ENCODE data around the gene PEX11A.
A peak's percentile ranks its signal among the peaks of the same experiment; 100 is the strongest.

PEX11A gene

DNA sequence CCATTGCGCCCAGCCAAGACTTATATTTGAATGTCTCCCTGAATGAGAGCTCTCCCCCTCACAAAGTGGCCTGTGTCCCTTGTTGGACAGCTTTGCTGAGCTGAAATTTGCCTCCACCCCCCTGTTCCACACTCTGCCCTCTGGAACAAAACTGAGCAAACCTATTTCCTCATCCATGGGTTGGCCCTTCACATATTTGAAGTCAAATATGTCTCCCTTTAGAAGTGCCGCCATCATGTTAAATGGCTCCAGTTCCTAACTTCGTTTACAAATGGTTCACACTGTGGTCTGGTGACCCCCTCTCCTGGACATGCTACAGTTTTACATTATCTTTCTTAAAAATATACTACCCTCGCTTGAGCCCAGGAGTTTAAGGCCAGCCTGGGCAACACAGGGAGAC, 16.0 kb downstream of the PEX11A start:
- Histone ChIP-seq H3F3A (ENCODE audit: insufficient read depth, low read length) (no peaks in the 10 kb centered on the region), H3K27me3 (replicated peaks; ENCODE audit: insufficient read depth, low read length) (no peaks in the 10 kb centered on the region), H3K9me3 (replicated peaks; ENCODE audit: insufficient read depth, low read length) (no peaks in the 10 kb centered on the region), H3K36me3 (replicated peaks; ENCODE audit: insufficient read depth, low read length) (no peaks in the 10 kb centered on the region), H3K4me2 (ENCODE audit: low read depth, low read length) (no peak overlapping the region), H3K4me3 (ENCODE audit: low read length) (no peak overlapping the region), H3K4me1 (ENCODE audit: low read length) (no peaks in the 10 kb centered on the region), H4K20me1 (ENCODE audit: insufficient read depth, low read length) (no peaks in the 10 kb centered on the region), H3K9me2 (replicated peaks; ENCODE audit: insufficient read depth, low read length) (no peaks in the 10 kb centered on the region), H3K9ac (ENCODE audit: low read length) (no peak overlapping the region), H2AFZ (ENCODE audit: low read length) (no peak overlapping the region), H3K79me2 (ENCODE audit: low read length) (no peaks in the 10 kb centered on the region), H3K27ac (ENCODE audit: low read length) (no peak overlapping the region)
- DNase-seq = no peak
- TF ChIP-seq, protein P1, sequence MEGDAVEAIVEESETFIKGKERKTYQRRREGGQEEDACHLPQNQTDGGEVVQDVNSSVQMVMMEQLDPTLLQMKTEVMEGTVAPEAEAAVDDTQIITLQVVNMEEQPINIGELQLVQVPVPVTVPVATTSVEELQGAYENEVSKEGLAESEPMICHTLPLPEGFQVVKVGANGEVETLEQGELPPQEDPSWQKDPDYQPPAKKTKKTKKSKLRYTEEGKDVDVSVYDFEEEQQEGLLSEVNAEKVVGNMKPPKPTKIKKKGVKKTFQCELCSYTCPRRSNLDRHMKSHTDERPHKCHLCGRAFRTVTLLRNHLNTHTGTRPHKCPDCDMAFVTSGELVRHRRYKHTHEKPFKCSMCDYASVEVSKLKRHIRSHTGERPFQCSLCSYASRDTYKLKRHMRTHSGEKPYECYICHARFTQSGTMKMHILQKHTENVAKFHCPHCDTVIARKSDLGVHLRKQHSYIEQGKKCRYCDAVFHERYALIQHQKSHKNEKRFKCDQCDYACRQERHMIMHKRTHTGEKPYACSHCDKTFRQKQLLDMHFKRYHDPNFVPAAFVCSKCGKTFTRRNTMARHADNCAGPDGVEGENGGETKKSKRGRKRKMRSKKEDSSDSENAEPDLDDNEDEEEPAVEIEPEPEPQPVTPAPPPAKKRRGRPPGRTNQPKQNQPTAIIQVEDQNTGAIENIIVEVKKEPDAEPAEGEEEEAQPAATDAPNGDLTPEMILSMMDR (IDR thresholded peaks at IDR 0.05; ENCODE audit: low read length) = no peak
- TF ChIP-seq EZH2 (optimal IDR thresholded peaks at IDR 0.05; ENCODE audit: low read depth, low read length) (no peak), EZH2phosphoT487 (IDR thresholded peaks at IDR 0.05; ENCODE audit: low read length) (no peak)

DNA sequence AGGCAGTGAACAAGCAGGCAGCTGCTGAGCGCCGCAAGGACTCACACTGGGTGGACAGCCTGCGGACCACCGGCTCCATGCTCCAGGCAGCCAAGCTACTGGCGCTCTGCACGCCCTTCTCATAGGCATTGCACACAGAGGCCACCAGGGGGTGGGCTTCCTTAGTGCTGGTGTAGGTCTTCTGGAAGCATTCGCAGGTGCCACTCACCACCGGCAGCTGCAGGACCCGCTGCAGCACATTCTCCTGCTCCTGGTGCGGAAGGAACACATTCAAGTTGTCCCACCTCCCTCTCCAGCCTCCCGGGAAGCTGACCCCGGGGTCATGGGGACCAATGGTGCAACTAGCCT, 17.4 kb downstream of the PEX11A start:
- Histone ChIP-seq H4K20me1 (ENCODE audit: insufficient read depth, low read length) (no peaks in the 10 kb centered on the region), H3K79me2 (ENCODE audit: low read length) (no peaks in the 10 kb centered on the region), H3K9me3 (replicated peaks; ENCODE audit: insufficient read depth, low read length) (no peaks in the 10 kb centered on the region), H3K27me3 (replicated peaks; ENCODE audit: insufficient read depth, low read length) (no peaks in the 10 kb centered on the region), H3K27ac (ENCODE audit: low read length) (no peak overlapping the region), H3K9me2 (replicated peaks; ENCODE audit: insufficient read depth, low read length) (no peaks in the 10 kb centered on the region), H3K4me3 (ENCODE audit: low read length) (no peak overlapping the region), H3K4me2 (ENCODE audit: low read depth, low read length) (no peak overlapping the region), H3K9ac (ENCODE audit: low read length) (no peak overlapping the region), H3F3A (ENCODE audit: insufficient read depth, low read length) (no peaks in the 10 kb centered on the region), H2AFZ (ENCODE audit: low read length) (no peak overlapping the region), H3K36me3 (replicated peaks; ENCODE audit: insufficient read depth, low read length) (no peaks in the 10 kb centered on the region), H3K4me1 (ENCODE audit: low read length) (no peaks in the 10 kb centered on the region)
- DNase-seq = peak; percentile 34
- TF ChIP-seq, protein P1 (IDR thresholded peaks at IDR 0.05; ENCODE audit: low read length) = peak; percentile 56
- TF ChIP-seq EZH2phosphoT487 (IDR thresholded peaks at IDR 0.05; ENCODE audit: low read length) = no peak

DNA sequence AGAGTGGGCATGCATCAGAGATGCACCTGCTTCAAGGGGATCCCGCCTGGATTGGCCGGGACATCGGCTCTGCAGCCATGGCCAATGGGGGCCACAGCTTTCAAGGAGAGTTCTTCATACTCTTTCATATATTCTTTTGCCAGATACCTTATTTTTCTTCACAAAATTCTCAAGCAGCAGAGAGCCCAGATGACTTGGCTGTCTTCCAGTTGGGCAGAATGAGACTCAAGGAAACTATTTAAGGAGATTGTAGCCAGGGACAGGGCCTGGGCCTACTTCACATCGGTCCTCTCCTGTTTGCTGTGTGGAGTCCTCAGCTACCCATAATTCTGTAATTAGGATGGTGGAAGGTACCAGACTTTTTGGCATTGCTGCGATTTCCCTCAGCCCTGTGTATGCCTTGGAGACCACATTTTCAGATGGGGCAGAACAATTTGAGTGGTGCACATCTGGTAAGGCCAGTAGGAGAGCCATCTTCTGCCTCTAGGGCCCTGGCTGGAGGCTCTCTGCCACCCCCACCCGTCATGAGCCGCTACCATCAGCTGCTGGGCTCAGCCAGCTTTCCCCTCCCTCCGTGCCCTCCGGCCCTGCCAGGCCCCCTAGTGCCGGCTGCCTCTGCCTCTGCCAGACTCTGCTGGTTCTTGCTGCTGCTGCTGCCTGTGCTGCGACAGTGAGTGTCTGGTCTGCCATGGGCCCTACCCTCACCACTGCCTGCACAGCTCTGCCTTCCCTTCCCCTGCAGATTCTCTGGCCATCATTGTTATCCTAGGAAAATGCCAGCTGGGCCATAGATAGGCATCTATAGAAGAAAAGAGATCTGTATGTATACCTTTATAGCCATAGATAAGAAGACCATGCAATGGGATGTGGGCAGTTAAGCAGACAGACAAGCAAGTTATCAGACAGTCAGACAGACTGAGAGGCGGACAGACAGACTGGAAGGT, 18.1 kb downstream of the PEX11A start:
- Histone ChIP-seq H3K36me3 (replicated peaks; ENCODE audit: insufficient read depth, low read length) (no peaks in the 10 kb centered on the region), H3K4me3 (ENCODE audit: low read length) (no peak overlapping the region), H3K9me3 (replicated peaks; ENCODE audit: insufficient read depth, low read length) (no peaks in the 10 kb centered on the region), H3K27me3 (replicated peaks; ENCODE audit: insufficient read depth, low read length) (no peaks in the 10 kb centered on the region), H3K4me1 (ENCODE audit: low read length) (no peaks in the 10 kb centered on the region), H3K9me2 (replicated peaks; ENCODE audit: insufficient read depth, low read length) (no peaks in the 10 kb centered on the region), H3K4me2 (ENCODE audit: low read depth, low read length) (no peak overlapping the region), H4K20me1 (ENCODE audit: insufficient read depth, low read length) (no peaks in the 10 kb centered on the region), H2AFZ (ENCODE audit: low read length) (no peak overlapping the region), H3K9ac (ENCODE audit: low read length) (no peak overlapping the region), H3K79me2 (ENCODE audit: low read length) (no peaks in the 10 kb centered on the region), H3F3A (ENCODE audit: insufficient read depth, low read length) (no peaks in the 10 kb centered on the region), H3K27ac (ENCODE audit: low read length) (no peak overlapping the region)
- TF ChIP-seq, protein P1 (IDR thresholded peaks at IDR 0.05; ENCODE audit: low read length) = no peak
- TF ChIP-seq EZH2 (optimal IDR thresholded peaks at IDR 0.05; ENCODE audit: low read depth, low read length) = no peak
- no peak for DNase-seq

All from MM.1S (cell line).